ENCODE measurements around the gene FGFR3.

DNA sequence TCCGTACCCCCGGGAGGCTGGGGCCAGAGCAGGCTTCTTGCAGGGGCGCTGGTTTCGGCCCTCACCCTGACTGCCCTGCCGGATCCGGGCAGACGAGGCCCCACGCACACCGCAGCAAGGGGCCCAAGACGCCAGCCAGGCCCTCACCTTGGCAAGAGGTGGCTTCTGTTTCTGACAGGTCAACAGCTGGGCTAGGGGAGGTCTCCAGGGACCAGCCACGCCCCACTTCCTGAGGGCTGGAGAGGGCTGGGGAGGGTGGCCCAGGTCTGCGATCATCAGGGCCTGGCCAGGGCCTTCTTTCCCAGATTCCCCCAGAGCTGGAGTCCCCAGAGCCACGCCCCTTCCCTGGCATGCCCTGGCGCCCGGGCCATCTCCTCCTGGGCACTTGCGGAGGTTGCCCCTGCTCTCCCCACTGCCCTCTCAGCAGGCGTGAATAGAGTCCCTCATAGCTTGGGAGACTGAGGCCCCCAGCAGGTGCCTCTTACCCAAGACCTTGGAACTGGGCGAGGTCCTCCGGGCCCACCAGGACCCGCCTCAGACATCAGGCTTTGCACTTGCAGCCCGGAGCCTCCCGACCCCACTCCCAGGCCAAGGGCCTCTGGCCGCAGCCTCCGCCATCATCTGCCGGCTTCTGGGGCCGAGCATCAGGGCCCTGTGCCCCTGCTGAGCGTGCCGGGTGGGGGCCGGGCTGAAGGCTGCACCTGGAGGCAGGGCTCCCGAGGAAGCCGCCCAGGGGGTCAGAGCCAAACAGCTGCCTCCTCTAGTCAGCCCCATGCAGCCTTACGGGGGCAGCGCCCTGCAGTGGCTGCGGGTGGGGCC, 6.3 kb upstream of the FGFR3 start:
- TF ChIP-seq EZH2 (IDR thresholded peaks at IDR 0.05; ENCODE audit: insufficient read depth, poor library complexity, severe bottlenecking) (no peak), EZH2phosphoT487 (IDR thresholded peaks at IDR 0.05; ENCODE audit: insufficient read depth, low read depth) (no peak)
